OCI-M1 (cell line): ENCODE data around the gene AKAP17A.
"Not testable (repeated sequence)": the region's sequence is repeated elsewhere in the genome, so short reads cannot be mapped to it uniquely, and the experiment has no call there.

ENCODE experiments used
- DNase-seq: peaks from one replicate; lab custom pipeline; 2025; lab: John Stamatoyannopoulos, UW

Gene AKAP17A

DNA sequence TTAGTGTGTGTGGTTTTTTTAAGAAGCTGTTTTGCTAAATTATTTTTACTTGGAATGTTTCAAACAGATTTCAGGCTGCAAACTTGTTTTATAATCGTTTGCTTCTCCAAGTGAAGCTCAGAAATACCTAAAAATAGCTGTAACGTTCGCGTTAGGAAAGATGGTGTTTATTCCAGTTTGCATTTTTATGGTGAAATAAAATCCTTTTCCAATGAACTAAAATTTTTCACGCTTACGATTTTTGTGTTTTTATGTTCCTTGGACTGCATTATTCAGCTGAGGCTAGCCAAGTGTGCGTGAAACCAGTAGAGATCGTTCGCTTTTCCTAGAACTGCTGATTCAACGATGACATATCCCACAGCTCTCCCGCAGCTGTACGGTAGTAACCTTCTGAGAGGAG lies 10.9 kb downstream of the AKAP17A start:
- no peak for DNase-seq

DNA sequence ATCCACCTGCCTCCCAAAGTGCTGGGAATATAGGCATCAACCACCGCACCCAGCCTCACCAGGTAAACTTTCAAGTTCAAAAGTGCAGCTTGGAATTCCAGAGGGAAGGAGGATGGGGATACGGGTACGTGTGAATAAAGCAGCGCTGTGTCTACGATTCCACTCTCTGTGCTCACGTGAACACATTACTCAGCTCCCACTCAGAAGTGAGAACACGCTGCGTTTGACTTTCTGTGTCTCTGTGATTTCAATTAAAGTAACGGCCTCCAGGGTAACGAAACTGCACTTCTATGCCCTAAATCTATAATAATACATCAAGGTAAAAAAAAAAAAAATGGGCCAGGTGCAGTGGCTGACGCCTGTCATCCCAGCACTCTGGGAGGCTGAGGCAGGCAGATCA lies 15.1 kb downstream of the AKAP17A start:
- DNase-seq = no peak

DNA sequence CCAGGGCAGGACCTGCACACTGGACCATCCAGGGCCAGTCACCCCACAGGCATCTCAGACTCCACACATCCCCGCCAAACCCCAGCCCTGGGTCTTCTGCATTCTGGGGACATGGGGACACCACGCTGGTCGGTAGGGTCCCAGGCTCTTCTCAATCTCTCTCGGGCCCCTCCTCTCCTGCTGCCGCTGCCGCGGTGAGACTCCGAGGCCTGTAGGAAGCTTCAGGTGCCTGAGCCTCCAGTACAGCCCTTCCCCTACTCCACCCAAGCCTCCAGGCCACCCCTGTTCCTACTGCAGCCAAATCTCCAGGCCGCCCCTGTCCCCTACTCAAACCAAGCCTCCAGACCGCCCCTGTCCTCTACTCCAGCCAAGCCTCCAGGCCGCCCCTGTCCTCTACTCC lies 17.9 kb downstream of the AKAP17A start:
- DNase-seq = no peak

DNA sequence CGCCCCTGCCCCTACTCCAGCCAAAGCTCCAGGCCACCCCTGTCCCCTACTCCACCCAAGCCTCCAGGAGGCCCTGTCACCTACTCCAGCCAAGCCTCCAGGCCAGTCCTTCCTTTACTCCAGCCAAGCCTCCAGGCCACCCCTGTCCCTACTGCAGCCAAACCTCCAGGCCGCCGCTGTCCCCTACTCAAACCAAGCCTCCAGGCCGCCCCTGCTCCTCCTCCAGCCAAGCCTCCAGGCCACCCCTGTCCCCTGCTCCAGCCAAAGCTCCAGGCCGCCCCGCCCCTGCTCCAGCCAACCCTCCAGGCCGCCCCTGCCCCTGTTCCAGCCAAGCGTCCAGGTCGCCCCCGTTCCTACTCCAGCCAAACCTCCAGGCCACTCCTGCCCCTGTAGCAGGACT lies 18.4 kb downstream of the AKAP17A start:
- DNase-seq = no peak

DNA sequence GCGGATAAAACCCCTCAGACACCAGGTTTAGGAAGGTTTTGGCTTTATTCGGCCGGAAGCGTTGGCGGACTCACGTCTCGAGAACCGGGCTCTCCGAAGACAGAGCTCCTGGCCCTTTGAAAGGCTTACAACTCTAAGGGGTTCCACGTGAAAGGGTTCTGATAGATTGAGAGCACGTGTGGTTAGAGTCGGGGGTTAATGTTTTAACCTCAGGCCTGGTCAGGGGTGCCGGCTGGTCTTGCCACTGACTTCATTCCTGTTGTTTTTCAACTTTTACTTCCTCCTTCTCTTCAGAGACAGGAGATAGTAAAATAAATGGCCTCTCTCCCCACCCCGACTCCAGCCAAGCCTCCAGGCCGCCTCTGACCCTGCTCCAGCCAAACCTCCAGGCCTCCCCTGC lies 18.8 kb downstream of the AKAP17A start:
- DNase-seq = no peak

DNA sequence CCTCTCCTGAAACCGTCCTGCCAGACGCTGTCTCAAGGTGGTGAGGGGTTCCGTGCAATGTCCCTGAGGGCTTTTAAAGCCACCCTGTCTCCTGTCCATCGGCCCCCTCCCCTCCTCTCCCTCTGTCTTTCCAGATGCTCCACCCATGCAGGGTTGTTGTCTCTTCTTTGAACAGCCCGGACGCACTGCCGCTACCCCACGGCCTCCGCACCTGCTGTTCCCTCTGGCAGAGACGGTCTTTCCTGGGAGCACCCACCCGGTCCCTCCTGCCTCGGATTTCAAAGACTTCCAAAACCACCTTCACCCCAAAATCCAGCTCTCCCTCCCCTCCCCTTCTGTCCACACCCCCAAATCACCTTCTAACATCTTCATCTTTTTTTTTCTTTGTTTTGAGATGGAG lies 19.3 kb downstream of the AKAP17A start:
- DNase-seq = no peak

DNA sequence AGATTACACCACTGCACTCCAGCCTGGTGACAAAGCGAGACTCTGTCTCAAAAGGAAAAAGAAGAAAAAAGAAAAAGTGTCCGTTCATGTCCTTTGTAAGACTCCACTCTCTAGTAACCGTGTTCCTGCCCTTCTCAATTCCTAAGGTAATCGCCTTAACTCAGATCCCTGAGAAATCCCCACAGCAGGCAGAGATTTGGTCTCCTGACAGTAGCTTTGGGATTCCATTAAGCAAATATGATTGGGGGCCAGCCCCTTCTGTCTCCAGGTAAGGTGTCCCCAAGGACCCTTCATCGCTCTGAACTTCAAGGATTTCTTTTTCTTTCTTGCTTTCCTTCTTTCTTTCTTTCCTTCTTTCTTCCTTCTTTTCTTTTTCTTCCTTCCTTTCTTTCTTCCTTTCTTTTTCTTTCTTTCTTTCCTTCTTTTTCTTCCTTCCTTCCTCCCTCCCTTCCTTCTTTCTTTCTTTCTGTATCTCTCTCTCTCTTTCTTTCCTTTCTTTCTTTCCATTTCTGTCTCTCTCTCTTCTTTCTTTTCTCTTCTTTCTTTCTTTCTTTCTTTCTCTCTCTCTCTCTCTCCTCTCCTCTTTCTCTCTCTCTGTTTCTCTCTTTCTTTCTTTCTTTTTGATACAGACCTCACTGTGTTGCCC lies 21.4 kb downstream of the AKAP17A start:
- no peak for DNase-seq

DNA sequence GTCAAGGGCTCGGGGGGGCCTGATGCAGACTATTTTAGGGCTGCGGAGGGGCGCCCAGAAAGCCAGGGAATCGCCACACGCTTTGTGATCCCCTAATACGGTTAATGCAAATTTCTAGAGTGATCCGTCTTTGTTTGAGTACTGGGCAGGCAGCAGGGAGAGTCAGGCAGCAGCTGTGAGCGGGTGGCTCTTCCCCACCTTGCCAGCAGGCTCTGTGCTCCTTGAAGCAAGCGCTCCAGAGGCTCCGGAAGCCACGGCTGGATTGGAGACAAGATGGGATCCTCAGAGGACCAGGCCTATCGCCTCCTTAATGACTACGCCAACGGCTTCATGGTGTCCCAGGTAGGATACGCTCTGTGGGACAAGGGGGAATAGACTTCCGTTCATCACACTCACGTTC lies 23.5 kb downstream of the AKAP17A start, which contains the start of gene ASMT:
ASMT (plus strand) TSS at position 133 of the 400 bp plus-strand sequence; CDS start at position 274, 141 bp downstream.
- no peak for DNase-seq

DNA sequence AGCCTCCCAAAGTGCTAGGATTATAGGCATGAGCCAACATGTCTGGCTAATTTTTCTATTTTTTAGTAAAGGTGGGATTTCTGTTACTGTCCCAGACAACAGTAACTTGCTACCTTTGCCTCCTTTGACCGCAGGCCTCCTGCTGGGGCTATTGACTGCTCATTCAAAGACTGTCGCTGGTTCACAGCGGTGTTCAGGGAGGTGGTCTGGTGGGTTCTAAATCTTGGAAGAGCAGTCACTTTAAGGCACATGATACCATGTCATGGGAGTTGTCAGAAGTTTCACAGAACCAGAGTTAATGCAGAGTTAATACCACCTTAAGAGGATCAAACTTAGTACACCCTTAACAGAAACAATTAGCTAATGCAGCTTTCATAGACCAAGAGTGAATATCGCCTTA lies 27.3 kb downstream of the AKAP17A start:
- DNase-seq = peak; percentile 2

DNA sequence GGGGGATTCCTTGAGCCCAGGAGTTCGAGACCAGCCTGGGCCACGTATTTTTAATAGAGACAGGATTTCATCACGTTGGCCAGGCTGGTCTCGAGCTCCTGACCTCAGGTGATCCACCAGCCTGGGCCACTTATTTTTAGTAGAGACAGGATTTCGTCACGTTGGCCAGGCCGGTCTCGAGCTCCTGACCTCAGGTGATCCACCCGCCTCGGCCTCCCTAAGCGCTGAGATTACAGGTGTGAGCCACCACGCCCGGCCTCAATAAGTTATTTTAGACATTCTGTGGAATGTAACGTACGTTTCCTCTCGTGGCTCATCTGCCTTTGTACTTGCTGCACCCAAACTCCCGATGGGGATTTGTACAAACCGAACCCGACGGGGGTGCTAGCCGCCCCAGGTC lies 32.3 kb downstream of the AKAP17A start:
- no peak for DNase-seq

DNA sequence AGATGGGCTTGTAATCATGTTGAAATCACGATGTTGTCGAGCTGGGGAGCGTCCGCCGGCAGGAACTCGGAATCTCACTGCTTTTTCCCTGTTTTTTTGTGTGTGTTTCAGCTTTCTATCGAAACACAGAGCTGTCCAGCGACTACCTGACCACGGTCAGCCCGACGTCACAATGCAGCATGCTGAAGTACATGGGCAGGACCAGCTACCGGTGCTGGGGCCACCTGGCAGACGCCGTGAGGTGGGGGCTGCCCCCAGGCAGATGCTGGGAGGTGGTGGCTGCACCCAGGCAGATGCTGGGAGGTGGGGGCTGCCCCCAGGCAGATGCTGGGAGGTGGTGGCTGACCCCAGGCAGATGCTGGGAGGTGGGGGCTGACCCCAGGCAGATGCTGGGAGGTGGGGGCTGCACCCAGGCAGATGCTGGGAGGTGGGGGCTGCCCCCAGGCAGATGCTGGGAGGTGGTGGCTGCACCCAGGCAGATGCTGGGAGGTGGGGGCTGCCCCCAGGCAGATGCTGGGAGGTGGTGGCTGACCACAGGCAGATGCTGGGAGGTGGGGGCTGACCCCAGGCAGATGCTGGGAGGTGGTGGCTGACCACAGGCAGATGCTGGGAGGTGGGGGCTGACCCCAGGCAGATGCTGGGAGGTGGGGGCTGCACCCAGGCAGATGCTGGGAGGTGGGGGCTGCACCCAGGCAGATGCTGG lies 32.9 kb downstream of the AKAP17A start:
- DNase-seq = not testable (repeated sequence)

DNA sequence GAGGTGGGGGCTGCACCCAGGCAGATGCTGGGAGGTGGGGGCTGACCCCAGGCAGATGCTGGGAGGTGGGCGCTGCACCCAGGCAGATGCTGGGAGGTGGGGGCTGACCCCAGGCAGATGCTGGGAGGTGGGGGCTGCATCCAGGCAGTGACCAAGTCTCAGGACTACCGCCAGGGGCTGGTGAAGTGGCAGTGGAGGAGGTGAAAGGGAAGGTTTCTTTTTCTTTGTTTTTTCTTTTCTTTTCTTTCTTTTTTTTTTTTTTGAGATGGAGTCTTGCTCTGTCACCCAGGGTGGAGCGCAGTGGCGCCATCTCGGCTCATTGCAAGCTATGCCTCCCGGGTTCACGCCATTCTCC lies 33.4 kb downstream of the AKAP17A start:
- DNase-seq = not testable (repeated sequence)

DNA sequence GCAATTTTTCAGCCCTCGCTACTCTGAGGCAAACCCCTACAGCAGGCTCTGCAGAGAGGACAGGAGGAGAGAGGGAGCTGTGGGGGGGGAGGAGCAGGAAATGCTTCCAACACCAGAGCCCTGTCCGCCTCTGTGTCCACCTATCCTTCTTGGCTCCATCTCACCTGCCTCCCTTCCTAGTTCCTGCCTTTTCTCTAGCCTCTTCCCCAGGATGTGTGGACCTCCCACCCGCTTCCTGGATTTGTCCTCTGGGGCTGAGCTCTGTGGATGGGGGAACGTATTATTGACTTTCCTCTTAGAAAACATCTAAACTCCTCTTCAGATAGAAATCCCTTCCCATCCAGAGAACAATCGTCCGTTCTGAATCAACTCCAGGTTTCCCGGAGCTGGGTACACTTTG lies 37.8 kb downstream of the AKAP17A start:
- no peak for DNase-seq

DNA sequence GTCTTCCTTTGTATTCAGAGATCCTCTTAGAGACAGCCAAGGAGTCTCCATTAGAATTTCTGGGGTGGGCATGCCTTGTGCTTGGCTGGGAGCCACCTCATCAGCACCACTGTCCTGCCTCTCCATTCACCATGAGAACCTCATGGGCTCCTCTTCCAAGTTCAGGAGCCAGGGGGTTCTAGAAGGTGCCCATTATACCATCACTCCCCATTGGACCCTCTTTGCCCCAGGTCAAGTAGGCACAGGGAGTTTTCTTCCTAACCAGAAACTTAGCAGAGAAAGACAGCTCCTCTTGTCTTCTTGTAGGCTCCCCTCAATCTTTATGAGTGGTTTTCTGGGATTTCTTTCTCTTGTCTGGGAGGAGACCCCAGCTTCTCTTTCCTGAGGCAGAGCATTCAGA lies 54.6 kb downstream of the AKAP17A start:
- DNase-seq = no peak

DNA sequence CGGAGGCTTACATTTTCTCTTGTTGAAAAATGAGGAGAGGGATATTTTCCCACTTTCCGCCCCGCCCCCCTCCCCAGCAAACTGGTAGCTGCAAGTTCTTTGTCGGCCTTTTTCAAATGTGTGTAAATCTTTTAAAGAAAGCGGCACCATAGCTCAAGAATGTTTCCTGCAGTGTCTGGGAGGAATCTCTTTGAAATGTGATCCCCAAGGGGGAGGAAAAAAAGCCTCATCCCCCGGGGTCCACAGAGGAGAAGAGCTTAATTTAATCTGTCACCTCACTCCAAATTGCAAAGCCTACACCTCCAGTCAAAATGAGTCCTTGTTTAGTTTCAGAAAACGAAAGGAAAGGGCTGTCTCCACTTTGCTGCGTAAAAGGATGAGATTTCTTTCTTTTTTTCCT lies 58.2 kb downstream of the AKAP17A start:
- DNase-seq = no peak
